GM12878 (cell line): ENCODE measurements around the gene USP35.

Experiments
- ATF2 ChIP-seq: IDR thresholded peaks from 2 replicates; pipeline ENCODE4 v1.6.1; 2012; ENCODE audit warnings: low read length, inconsistent platforms
- CTCF ChIP-seq, 3 experiments: IDR thresholded peaks in 2 of 3; conservative IDR thresholded peaks in 1 of 3; 2 replicates each; pipeline ENCODE4 v1.5.1; 2011; ENCODE audit warnings: low read depth in 3 of 3, low read length in 3 of 3, mild to moderate bottlenecking in 3 of 3, control low read depth in 2 of 3, moderate library complexity in 2 of 3, inconsistent platforms in 1 of 3, mixed read lengths in 1 of 3; ENCODE audit not compliant: control insufficient read depth in 2 of 3, insufficient read depth in 1 of 3; ENCODE audit errors: extremely low read depth in 1 of 3
- FOXM1 ChIP-seq: IDR thresholded peaks from 2 replicates; pipeline ENCODE4 v1.6.1; 2012; ENCODE audit warnings: low read depth, mild to moderate bottlenecking, inconsistent platforms, low read length, moderate library complexity
- TAF1 ChIP-seq: IDR thresholded peaks from 2 replicates; pipeline ENCODE4 v1.6.1; 2011; ENCODE audit warnings: mild to moderate bottlenecking, low read depth, low read length, borderline replicate concordance
- TBL1XR1 ChIP-seq: IDR thresholded peaks from 2 replicates; pipeline ENCODE4 v1.6.1; 2012; ENCODE audit warnings: low read depth, low read length, improper control_type of control experiment

- TF ChIP-seq CTCF (IDR thresholded peaks at IDR 0.05 in 2 of 3, conservative IDR thresholded peaks at IDR 0.05 in 1 of 3; ENCODE audit: control insufficient read depth in 2 of 3, extremely low read depth in 1 of 3, insufficient read depth in 1 of 3, low read depth in 3 of 3, low read length in 3 of 3) (no peak), TAF1 (no peak), FOXM1 (no peak), TBL1XR1 (no peak), ATF2 (no peak)
Measured at GRCh38 chr11:78239781-78240180, 51.1 kb downstream of the USP35 start.
